Left lobe of liver (tissue), 2 donors: Measurements from ENCODE around the gene KCNJ9. TPM values are rescaled to one million over a fixed set of nuclear protein-coding genes. Genes with fewer than 3 reads are reported as not detected.
A peak's percentile ranks its signal among the peaks of the same experiment; 100 is the strongest.

ENCODE experiments used
- ATAC-seq: fragments of 200-7000 bp; cut with Tn5 transposase; one replicate; pipeline ENCODE4 v1.9.1; 2020; ENCODE audit warnings: mild to moderate bottlenecking, moderate library complexity
- DNase-seq: peaks from one replicate; pipeline ENCODE4 v3.0.0-alpha.2; 2020; ENCODE audit warnings: low spot score
- total RNA-seq: library from RNA; stranded (reverse); gene quantifications from one replicate; pipeline ENCODE4 v1.2.1, GENCODE V29; 2021
- donor health status: DM: no; HTN: no; CAD: no; lungs with moderate emphysema.
- donor health status: DM: no; HTN: yes; CAD: no.

Gene KCNJ9
- total RNA-seq, 1 donor from 2014 or later, result not detected

DNA sequence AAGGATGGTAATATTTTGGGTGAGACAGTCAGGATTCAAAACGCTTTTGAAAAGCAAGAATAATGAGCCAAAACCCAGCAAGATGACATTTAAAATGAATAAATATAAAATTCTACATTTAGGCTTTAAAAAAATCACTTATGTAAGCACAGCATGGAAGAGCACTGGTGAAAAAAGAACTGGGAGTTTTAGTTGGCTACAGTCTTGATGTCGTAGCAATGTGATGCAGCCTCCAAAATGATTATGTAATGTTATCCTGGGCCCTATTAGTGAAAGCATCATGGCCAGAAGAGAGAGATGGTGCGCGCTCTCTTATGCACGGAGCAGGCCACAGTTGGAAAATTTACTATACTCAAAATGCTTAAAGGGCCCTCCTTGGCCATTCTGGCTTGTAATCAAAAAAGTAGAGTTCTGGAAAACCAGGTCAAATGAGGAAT is 5.1 kb downstream of the KCNJ9 start:
- no peak for DNase-seq
- no peak for ATAC-seq

DNA sequence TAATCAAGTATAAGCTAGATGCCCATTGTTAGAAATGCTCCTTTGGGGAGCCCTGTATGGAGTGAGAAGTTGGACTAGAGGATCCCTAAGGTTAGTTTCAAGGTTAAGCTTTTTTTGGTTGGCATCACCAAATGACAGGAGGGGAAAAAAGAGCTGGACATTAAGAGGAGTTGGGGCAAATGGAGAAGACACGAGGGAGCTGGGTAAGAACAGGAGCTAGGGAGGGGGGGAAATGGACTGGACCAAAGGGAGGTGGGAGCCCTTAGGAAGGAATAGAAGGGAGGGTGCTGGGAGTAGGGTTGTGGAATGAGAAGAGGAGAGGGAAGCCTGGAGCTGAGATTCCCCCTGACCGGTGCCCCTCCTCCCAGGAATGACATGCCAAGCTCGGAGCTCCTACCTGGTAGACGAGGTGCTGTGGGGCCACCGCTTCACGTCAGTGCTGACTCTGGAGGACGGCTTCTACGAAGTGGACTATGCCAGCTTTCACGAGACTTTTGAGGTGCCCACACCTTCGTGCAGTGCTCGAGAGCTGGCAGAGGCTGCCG is 5.9 kb downstream of the KCNJ9 start:
- no peak for ATAC-seq
- DNase-seq, result no peak

DNA sequence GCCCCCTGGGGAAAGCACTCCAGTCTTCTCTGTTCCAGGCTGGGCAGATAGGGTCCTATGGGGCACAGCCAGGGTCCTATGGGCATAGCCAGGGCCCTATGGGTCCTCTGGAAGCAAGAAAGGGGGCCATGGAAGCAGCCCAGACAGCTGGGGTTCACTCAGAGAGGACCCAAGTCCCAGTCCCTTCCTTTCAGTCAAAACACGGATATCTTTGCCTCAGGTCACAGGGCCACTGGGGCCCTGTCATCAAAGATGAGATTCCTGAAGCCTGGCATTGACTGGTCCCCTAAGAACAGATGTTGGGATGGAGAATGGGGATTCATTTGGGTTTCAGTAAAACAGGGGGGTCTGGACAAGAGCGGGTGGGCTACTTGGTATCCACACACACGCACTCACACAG is 8.5 kb downstream of the KCNJ9 start:
- ATAC-seq, result no peak
- no peak for DNase-seq

DNA sequence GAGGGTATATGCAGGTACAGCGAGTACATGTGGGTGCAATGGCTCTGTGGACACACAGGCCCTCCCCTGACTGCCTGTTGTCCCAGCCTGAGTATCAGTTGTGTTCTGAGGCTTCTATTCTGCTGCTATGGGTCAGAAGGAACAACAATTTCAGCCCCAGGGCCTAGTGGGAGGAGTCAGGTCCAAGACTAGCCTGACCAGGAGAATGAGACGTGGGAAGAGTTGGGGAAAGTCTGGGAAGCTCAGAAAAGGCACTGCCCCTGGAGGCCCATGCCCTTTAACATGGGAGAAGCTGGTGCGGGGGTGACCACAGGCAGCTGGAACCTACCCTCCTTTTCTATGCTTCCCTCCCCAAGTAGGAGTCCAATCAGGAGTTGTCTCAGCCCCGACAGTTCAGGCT is 9.4 kb downstream of the KCNJ9 start:
- ATAC-seq (no peak), DNase-seq (no peak)

DNA sequence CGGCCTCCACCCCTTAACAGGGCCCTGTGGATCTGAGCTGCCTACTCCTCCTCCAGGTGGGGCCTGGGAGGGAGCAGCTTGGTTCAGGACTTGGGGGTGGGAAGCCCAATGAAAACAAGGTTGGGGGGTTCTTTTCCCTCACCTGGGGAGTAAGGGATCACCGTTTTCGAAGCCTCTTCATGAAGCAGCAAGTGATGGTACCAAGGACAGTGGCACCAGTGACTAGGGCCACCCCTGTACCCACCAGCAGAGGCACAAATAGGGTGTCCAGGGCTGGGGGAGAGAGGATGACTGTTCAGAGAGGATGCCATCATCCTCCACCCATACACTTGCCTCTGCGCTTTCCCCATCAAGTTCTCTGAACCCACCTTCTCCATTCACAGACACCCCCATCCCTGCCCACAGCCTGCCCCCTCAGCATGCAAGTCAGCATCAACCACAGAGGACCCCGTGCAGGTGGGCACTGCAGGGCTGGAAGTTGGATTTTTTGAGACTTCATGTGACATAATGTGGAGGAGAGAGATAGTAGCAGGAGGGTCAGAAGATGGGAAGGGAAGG is 10.4 kb downstream of the KCNJ9 start:
- ATAC-seq (no peak), DNase-seq (no peak)

DNA sequence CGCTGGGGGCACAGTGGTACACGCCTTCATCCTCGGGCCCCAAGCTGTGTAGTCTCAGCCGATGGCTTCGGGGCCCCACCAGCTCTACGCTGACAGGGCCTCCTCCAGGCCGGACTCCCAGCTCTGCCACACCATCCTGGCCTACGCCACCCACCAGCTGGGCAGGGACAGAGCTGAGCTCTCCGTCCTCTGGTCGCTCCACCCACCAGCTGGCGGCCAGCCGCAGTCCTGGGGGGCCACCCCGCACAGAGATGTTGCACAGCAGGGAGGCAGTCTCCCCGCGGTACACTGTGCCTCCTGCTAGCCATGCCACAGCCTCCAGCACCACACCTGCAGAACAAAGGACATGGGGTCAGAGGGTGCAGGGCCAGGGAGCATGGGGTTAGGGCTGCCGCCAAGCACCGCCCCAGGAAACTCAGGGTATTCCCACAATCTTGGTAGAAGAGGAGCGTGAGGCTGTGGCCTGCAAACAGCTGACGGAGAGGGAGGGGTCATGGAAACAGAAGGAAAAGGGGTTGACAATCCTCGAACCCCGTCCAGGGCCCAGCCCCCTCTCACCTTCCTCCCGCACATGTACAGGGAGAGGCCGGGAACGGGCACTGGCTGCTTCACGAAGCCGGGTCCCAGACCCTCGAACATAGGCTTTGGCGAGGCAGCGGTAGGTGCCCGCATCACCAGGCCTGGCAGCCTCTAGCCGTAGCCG is 11.2 kb downstream of the KCNJ9 start:
- ATAC-seq (no peak), DNase-seq (no peak)

DNA sequence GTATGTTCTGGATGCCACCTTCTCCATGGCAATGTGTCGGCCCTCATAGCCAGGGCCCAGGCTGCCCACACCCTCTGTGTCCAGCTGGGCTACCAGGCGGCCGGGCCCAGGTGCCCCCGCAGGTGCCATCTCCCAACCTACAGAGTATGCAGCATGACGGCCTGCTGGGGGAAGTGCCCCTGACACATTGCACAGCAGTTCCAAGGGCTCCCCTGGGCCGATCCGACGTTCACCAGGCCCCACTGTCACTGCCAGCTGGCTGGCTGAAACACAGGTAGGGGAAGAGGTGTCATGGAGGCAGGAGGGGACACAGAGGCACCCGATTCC is 11.7 kb downstream of the KCNJ9 start:
- no peak for DNase-seq
- no peak for ATAC-seq

DNA sequence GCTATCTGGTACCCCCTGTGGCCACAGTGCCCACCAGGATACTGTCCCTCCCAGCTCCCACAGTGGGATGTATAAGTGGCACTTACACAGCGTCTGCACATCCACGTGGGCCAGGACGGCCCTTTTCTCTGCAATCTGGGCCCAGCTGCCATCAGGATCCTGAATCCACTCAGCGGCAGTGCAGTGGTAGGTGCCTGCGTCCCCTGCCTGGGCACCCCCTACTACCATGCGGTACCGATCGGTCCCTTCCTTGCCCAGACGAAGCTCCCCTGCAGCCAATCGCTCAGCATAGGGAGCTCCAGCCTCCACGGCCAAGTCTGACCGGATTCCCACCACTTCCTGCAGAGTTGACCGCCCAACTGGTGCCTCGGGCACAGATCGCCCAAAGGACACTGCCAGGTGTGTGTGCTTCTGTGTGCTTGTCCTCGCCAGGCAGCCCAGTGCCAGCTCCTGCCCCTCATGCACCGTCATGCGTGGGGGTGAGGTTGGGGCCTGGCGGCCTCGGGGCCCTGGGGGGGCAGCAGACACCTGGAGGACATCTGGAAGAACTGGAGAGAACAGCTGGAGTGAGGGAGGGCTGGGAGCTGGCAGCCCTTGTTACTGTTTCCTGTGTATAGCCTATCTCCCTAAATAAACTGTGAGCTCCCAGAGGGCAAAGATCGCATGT is 12.4 kb downstream of the KCNJ9 start:
- DNase-seq (peak; percentile 76), ATAC-seq (peak; percentile 51)

DNA sequence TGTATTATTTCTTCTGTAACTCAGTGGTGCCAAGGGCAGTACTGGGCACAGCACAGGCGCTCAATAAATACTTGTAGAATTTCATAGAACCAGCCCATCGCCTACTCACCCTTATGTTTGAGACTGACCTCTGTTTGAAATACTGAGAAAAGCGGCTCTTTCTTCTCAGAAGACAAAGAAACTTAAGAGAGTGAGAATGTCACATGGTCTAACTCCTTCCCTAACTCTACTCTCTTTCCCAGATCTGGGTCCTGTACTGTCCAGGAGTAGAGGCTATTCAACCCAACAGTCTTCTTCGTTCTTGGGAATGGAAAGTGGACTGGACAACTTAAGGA is 12.9 kb downstream of the KCNJ9 start:
- ATAC-seq (no peak), DNase-seq (no peak)

DNA sequence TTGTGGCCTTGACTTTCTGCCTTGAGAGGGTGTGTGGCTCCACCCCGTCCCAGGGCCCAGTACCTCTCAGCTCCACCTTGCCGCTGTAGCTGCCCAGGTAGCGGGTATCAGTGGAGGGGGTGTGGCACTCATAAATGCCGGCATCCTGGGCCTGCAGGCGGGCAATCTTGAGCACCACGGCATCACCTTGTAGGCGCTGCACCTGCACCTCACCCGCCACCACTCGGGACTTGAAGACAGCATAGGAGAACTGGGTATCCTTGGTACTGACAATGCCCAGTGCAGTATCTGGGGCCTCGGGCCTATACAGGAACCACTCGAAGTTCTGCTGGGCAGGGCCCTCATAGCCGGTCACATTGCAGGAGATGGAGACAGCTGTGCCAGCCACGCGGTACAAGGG is 13.5 kb downstream of the KCNJ9 start:
- no peak for DNase-seq
- no peak for ATAC-seq

DNA sequence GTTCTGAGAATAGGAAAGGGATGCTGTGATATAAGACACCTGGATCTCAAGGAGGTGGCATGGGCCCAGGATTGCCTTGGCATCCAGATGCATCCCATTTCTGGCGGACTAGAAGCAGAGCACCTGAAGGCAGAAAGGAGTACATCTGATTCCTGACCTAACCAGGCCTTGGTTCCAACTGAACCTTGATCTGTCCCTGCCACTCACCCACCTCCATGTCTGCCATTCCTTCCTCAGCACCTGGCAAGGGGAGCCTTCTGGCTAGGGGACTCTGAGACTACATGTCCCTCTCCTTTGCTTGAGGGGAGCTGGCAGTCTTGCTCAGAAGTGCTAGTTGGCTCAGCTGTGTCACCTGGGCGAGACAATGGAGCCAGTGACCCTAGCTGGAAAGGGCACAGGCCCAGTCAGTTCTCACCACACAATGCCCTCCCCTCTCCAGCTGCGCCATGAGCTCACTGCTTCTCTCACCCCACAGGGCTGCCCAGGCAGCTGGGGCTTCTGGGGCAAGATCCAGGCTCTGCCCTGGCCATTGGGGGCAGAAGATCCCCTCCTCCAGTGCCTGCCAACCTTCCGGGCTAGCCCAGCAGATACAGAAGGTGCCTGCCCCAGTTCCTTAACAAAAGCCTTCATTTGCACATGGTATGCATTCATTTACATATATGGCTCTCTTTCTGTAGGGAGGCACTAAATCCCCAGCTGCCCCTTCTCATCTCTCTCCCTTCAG is 14.2 kb downstream of the KCNJ9 start:
- ATAC-seq (peak; percentile 6), DNase-seq (peak; percentile 65)

DNA sequence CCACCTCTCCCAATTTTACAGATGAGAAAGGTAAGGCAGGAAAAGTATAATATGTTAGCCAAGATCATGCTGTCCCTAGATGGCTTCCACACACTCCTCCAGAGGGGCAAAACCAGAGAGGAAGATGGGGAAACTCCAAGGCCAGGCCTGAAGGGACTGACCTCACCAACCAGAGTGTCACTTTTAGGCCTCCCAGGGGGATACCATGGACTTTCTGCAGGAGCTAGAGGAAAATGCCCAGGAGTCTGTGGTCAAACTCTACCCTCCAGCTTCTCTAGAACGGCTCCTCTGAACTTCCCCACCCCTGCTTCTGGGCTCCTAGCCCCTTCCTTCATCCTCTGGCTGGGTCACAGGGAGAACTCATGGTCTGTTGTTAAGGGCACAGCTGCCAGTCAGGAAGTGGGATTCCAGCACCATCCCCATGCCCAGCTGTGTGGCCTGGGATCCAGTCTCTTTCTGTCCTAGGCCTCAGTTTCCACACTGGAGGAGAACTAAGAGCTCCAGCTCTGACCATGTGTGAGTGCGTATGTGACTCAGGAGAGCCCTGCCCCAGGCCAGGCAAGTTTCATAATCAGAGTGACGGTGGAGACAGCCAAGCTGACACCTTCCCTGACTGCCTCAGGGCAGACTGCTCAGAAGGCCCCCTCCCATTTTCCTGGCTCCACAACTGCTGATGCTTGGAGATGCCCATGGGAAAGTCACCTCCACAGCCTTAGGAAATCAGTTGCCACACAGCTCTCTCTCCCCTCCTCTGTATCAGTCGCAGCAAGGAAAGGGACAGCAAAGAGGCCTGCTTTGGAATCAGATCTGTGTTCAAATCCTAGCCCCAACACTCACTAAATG is 15.2 kb downstream of the KCNJ9 start:
- DNase-seq (peak; percentile 74), ATAC-seq (peak; percentile 11)

DNA sequence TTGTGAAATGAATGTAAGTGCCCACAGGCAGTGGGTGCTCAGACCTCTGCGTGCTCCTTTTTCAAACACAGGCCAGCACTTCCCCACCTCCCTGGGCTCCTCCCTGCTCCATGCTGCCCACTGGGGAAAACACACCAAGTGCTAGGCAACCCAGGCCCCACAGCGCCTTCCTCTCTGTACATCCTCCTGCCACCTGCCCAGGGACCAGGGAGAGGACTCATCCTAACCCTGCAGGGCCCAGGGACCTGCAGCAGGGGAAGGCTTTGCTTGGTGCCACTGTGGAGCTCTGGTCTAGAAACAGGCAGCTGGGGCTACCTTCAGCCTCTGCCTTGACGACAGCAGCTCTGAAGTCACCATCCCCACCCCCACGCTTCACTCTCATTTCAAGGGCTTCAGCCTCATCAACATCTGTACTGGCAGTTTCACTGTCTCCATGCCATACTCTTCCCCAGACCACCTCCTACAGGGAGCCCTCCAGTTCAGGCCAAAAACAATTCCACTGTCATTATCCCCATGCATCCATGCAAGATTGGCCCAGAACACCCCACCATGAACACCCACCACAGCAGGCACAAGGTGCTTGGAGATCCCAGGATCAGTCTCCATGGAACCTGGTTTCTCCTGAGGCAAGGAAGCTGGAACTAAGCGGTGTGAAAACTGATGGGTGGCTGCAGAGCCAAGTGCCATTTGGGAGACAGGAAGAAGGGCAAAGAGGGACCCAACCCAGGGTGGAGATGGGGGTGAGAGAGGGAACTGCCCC is 16.0 kb downstream of the KCNJ9 start:
- DNase-seq (no peak), ATAC-seq (no peak)

DNA sequence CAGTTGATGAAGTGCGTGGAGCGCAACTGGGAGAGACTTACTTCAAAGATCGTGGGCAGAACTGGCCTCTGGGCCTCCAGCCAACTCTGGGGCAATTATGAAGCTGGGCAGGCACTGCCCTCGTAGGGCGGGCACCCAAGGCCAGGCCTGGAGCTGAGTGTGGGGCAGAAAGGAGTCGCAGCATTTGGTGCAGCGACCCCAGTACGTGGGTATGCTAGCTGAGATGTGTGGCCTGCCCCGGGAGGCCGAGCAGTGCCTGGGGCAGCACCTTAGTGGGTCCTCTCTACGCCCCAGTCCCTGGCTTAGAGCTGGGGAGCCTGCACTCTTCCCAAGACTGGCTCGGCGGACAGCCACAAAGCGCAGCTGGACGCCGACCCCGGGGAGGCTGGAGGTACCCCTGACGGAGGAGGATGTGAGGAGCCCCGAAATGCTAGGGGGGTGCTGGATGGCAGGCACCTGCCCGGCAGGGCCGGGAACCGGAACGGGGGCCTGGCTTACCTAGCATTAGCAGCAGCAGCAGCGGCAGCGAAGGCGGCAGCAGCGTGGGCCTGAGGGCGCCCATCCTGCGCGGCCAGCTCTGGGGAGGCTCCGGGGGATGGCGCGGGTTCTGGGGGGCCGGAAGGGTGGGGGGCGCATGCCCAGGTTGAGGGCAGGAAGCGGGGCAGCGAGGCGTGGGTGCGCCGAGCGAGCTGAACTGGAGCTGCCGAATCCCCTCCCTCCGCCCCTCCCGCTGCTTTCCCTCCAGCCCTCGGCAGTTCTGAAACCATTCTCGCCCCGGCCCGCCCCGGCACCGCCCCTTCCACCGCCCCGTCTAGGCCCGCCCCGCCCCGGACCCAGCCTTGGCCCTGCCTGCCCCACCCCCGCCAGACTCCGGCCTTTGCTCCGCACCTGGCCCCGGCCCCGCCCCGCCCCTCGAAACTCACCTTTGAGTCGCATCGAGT is 16.8 kb downstream of the KCNJ9 start, which contains the start of gene IGSF8:
Gene IGSF8 (minus strand): TSS at position 709 of the 941 bp plus-strand sequence. CDS start 147 bp downstream, at position 562.
- DNase-seq, result peak; percentile 93
- peak; percentile 71 for ATAC-seq

DNA sequence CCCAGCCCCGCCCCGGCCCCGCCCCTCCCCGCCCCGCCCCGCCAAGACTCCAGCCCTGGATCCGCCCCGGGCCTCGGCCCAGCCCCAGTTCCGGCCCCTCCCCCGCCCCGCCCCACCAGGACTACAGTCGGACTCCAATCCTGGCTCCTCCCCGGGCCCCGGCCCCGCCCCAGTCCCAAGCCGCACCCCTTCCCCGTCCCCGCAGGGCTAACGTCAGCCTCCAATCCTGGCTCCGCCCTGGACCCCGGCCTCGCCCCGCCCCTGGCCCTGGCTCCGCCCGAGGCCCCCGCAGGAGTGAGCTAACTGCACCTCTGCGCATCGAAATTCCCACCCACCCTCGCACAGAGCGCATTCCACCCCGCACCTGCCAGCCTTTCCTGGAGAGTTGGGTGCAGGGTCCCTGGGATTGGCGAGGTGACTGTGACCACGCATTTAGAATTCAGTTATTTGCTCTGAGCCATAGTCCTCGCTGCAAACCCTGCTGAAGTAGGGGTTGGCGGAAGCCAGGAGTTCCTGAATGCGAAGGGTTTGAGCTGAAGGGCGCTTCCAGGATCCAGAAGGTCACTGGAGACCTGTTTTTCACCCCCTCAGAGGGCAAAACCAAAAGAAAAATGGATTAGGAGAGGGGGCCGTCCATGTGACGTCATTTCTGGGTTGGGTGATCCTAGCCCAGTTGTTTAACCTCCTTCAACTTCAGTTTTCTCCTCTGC is 17.7 kb downstream of the KCNJ9 start:
- peak; percentile 70 for ATAC-seq
- DNase-seq, result peak; percentile 98

DNA sequence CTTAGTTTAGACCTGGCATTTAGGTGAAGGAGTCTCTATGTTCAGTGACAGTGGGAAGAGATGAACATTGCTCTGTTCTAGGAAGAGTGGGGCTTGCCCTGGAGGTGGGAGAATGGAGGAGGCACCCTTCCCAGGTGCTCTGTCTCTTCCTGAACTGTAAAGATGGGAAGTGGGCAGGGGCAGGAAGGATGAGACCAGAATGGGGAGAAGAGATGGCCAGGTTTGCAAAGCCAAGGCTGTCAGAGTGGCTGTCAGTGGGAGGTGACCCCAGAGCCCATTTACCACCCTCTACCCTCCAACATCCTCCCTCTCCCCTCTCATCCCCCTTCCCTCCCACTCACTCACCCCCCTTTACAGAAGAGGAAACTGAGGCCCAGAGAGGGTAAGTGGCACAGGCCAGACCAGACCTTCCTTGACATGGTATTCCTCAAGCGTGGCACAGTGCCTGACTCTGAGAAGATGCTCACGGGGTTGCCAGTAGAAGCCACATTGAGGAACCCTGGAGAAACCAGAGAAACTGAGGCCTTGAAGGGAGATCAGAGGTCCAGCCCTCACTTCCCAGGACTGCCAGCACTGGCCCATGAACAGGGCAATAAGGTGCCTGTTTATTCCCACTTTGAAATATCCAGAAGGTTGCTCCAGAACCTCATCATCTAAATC is 18.5 kb downstream of the KCNJ9 start:
- no peak for DNase-seq

DNA sequence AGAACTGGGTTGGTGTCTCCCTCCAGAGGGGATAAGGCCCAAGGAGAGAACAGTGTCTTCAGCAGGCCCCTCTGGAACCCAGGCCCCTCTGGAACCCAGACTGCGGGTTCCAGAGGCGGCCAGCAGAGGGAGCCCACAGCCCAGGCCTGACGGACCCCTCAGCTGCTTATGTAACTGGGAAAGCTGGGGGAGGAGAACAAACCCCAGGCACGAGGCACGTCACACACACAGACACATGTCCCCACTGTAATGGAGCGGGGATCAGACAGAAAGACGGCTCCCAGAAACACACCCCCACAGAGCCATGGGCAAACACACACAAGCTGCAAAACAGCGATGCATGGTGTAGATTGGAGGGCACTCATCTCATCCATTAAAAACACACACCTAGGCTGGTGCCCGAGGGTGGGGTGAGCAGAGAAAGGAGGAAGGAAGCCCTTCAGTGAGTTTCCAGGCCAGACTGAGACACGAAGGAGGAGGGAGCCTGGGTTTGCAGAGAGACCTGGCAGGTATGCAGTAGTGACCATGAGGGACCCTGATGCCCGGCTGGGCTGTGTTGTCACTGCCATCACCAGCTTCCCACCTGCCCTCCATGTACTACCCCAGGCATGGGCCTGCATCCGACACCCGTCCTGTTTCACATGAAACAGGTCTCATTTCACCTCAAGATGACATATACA is 19.8 kb downstream of the KCNJ9 start:
- peak; percentile 77 for DNase-seq
- peak; percentile 42 for ATAC-seq

More for the DNA sequence above, 18.5 kb downstream of the KCNJ9 start:
- ATAC-seq, result no peak
